HL-60 (cell line): ENCODE results near the gene ZG16B.

Experiments
- DNase-seq, 2 experiments: peaks; one replicate each; pipeline ENCODE4 v3.0.0-alpha.2; 2010 to 2020; ENCODE audit warnings: low read depth in 1 of 2, low spot score in 1 of 2
- H3K27ac ChIP-seq: fragments of 250-450 bp; sonication (Bioruptor Pico); replicated peaks from 2 replicates; pipeline ENCODE4 v1.5.1; 2020; ENCODE audit warnings: mild to moderate bottlenecking, moderate library complexity
- H3K27me3 ChIP-seq: fragments of 250-450 bp; sonication (Bioruptor Pico); 2 replicates; pipeline ENCODE4 v1.5.1; 2021; ENCODE audit warnings: mild to moderate bottlenecking, moderate library complexity; ENCODE audit not compliant: insufficient read depth, poor library complexity, severe bottlenecking
- H3K4me3 ChIP-seq: replicated peaks from 2 replicates; pipeline ENCODE4 v1.5.1; 2011; ENCODE audit warnings: mild to moderate bottlenecking, control low read depth, low read length; ENCODE audit not compliant: insufficient read depth
- CTCF ChIP-seq: IDR thresholded peaks from one replicate; pipeline ENCODE4 v1.5.1; 2011; ENCODE audit warnings: low read length, control low read depth, inconsistent platforms; ENCODE audit not compliant: insufficient read depth
- GABPA ChIP-seq: IDR thresholded peaks from 2 replicates; pipeline ENCODE4 v1.6.1; 2012; ENCODE audit warnings: low read depth
- POLR2AphosphoS5 ChIP-seq: IDR thresholded peaks from 2 replicates; pipeline ENCODE4 v1.6.1; 2012; ENCODE audit warnings: low read depth
- REST ChIP-seq: IDR thresholded peaks from 2 replicates; pipeline ENCODE4 v1.6.1; 2012; ENCODE audit warnings: low read depth; ENCODE audit not compliant: insufficient replicate concordance
- SPI1 ChIP-seq: IDR thresholded peaks from 2 replicates; pipeline ENCODE4 v1.6.1; 2012; ENCODE audit warnings: low read depth, mild to moderate bottlenecking, borderline replicate concordance
- long read RNA-seq: library from polyadenylated mRNA; unstranded; transcript quantifications from one replicate; pipeline ENCODE4 v2.0.0, GENCODE V29; 2020

ZG16B gene
- long read RNA-seq: 0 reads

GRCh38 chr16:2829501-2830354, at the start of gene ZG16B:
Gene ZG16B, plus strand, starts transcription at chr16:2830303. Its CDS starts 139 bp downstream, at chr16:2830442.
- Histone ChIP-seq H3K27ac (no peak within 1 kb of the TSS), H3K4me3 (no peak within 1 kb of the TSS), H3K27me3 (no peaks in the 10 kb centered on the region)
- TF ChIP-seq GABPA (no peak), REST (no peak), CTCF (no peak), SPI1 (no peak), POLR2AphosphoS5 (no peak)
- DNase-seq: peak in 1 of 2 experiments; percentile 12

GRCh38 chr16:2782583-2783351, 47.3 kb upstream of the ZG16B start:
- Histone ChIP-seq H3K27ac (no peak overlapping the region), H3K27me3 (peaks cover 18% of the 10 kb centered on the region), H3K4me3 (no peak overlapping the region)
- no peak for DNase-seq
- TF ChIP-seq REST: no peak
- TF ChIP-seq POLR2AphosphoS5: no peak
- no peak for TF ChIP-seq GABPA
- no peak for TF ChIP-seq SPI1
- TF ChIP-seq CTCF: no peak

- no peak for TF ChIP-seq POLR2AphosphoS5
- TF ChIP-seq GABPA: no peak
- no peak for TF ChIP-seq SPI1
- TF ChIP-seq REST: no peak
- no peak for TF ChIP-seq CTCF
- no peak overlapping the region for H3K27ac ChIP-seq
- no peak overlapping the region for H3K4me3 ChIP-seq
Measured at GRCh38 chr16:2783581-2784357, 46.3 kb upstream of the ZG16B start.

More at GRCh38 chr16:2783581-2784357, 46.3 kb upstream of the ZG16B start:
- H3K27me3 ChIP-seq: peaks cover 20% of the 10 kb centered on the region
- DNase-seq: no peak
